Activated T-helper 1 cell treated with anti-CD3 and anti-CD28 coated beads, Interleukin-12 subunit alpha, Interleukin-12 subunit beta, Interleukin-2, Interleukin-4 antibody, amounts not matched to agents 30 ng/mL and 10 ng/mL and 1 ng/mL, durations not matched to agents 14 hours and 24 hours and 36 hours (primary cell): ENCODE measurements around the gene PRELP. TPM values are rescaled to one million over a fixed set of nuclear protein-coding genes. Genes with fewer than 3 reads are reported as not detected.
A peak's percentile ranks its signal among the peaks of the same experiment; 100 is the strongest.

ENCODE experiments used
- DNase-seq: peaks from one replicate; pipeline ENCODE4 v3.0.0; 2021; ENCODE audit warnings: low spot score
- H3K27ac Mint-ChIP-seq: one replicate; pipeline ENCODE4 v1.8.0; 2021; ENCODE audit warnings: mild to moderate bottlenecking, mixed read lengths
- H3K27me3 Mint-ChIP-seq: one replicate; pipeline ENCODE4 v1.8.0; 2022; ENCODE audit warnings: mild to moderate bottlenecking, moderate library complexity, mixed read lengths; ENCODE audit not compliant: insufficient read depth
- H3K36me3 Mint-ChIP-seq: one replicate; pipeline ENCODE4 v1.8.0; 2021; ENCODE audit warnings: low read depth, mixed read lengths
- H3K4me1 Mint-ChIP-seq: one replicate; pipeline ENCODE4 v1.8.0; 2021; ENCODE audit warnings: low read depth, mixed read lengths
- H3K4me3 Mint-ChIP-seq: one replicate; pipeline ENCODE4 v1.8.0; 2021; ENCODE audit warnings: mild to moderate bottlenecking, moderate library complexity, mixed read lengths
- H3K9me3 Mint-ChIP-seq: one replicate; pipeline ENCODE4 v1.8.0; 2021; ENCODE audit warnings: mixed read lengths
- intact Hi-C: fragments of 100-400 bp; cut with micrococcal nuclease; formaldehyde crosslinking; loops from one replicate; pipeline ENCODE4 v1.15.1; 2024
- total RNA-seq: library from RNA; stranded (reverse); gene quantifications from 2 replicates; pipeline ENCODE4 v1.2.3, GENCODE V29; 2022

The PRELP gene
- total RNA-seq, 1 donor from 2014 or later: not detected

- Mint-ChIP-seq H3K27me3 (peaks cover 12% of the 10 kb centered on the region), H3K4me3 (peak overlapping the region; percentile 16), H3K27ac (no peak overlapping the region), H3K36me3 (no peaks in the 10 kb centered on the region), H3K4me1 (peaks cover 10% of the 10 kb centered on the region), H3K9me3 (no peaks in the 10 kb centered on the region)
- intact Hi-C loops: no loop called here
- no peak for DNase-seq
Measured at GRCh38 chr1:203488539-203488938, 12.9 kb downstream of the PRELP start.

- no peaks in the 10 kb centered on the region for H3K36me3 Mint-ChIP-seq
- DNase-seq: no peak
- peaks cover 10% of the 10 kb centered on the region for H3K4me1 Mint-ChIP-seq
- no peak overlapping the region for H3K4me3 Mint-ChIP-seq
- H3K9me3 Mint-ChIP-seq: no peaks in the 10 kb centered on the region
- H3K27me3 Mint-ChIP-seq: peaks cover 14% of the 10 kb centered on the region
- no peak overlapping the region for H3K27ac Mint-ChIP-seq
- intact Hi-C loops: no loop called here
Measured at GRCh38 chr1:203490607-203491006, 15.0 kb downstream of the PRELP start.

GRCh38 chr1:203491664-203492063 lies 16.1 kb downstream of the PRELP start:
- no peak overlapping the region for H3K4me3 Mint-ChIP-seq
- no peak for DNase-seq
- H3K27me3 Mint-ChIP-seq: peaks cover 22% of the 10 kb centered on the region
- peaks cover 10% of the 10 kb centered on the region for H3K4me1 Mint-ChIP-seq
- no peaks in the 10 kb centered on the region for H3K36me3 Mint-ChIP-seq
- no peak overlapping the region for H3K27ac Mint-ChIP-seq
- intact Hi-C loops: no loop called here
- H3K9me3 Mint-ChIP-seq: no peaks in the 10 kb centered on the region

- no peaks in the 10 kb centered on the region for H3K9me3 Mint-ChIP-seq
- H3K4me1 Mint-ChIP-seq: peaks cover 10% of the 10 kb centered on the region
- peaks cover 24% of the 10 kb centered on the region for H3K27me3 Mint-ChIP-seq
- H3K27ac Mint-ChIP-seq: no peak overlapping the region
- intact Hi-C loops: no loop called here
- no peak for DNase-seq
- H3K4me3 Mint-ChIP-seq: no peak overlapping the region
- H3K36me3 Mint-ChIP-seq: no peaks in the 10 kb centered on the region
Measured at GRCh38 chr1:203492082-203492747, 16.6 kb downstream of the PRELP start.

- Mint-ChIP-seq H3K4me1 (peaks cover 10% of the 10 kb centered on the region), H3K4me3 (no peak overlapping the region), H3K27ac (no peak overlapping the region), H3K27me3 (peaks cover 24% of the 10 kb centered on the region), H3K9me3 (no peaks in the 10 kb centered on the region), H3K36me3 (no peaks in the 10 kb centered on the region)
- intact Hi-C loops: no loop called here
- DNase-seq: no peak
Measured at GRCh38 chr1:203492748-203493130, 17.1 kb downstream of the PRELP start.

- Mint-ChIP-seq H3K9me3 (no peaks in the 10 kb centered on the region), H3K36me3 (no peaks in the 10 kb centered on the region), H3K4me1 (peaks cover 5% of the 10 kb centered on the region), H3K27me3 (peaks cover 24% of the 10 kb centered on the region), H3K27ac (no peak within 1 kb of the TSS), H3K4me3 (no peak within 1 kb of the TSS)
- intact Hi-C loops: no loop called here
- no peak for DNase-seq
Measured at GRCh38 chr1:203493901-203494300, 18.3 kb downstream of the PRELP start, which contains the start of gene OPTC. OPTC (plus strand) TSS chr1:203494153; CDS start chr1:203496006, 1,853 bp downstream.

GRCh38 chr1:203495845-203496244 lies 20.2 kb downstream of the PRELP start:
- Mint-ChIP-seq H3K27me3 (peaks cover 23% of the 10 kb centered on the region), H3K9me3 (no peaks in the 10 kb centered on the region), H3K4me3 (no peak overlapping the region), H3K4me1 (no peaks in the 10 kb centered on the region), H3K27ac (no peak overlapping the region), H3K36me3 (no peaks in the 10 kb centered on the region)
- intact Hi-C loops: no loop called here
- no peak for DNase-seq

GRCh38 chr1:203497269-203497777 lies 21.7 kb downstream of the PRELP start:
- H3K36me3 Mint-ChIP-seq: no peaks in the 10 kb centered on the region
- intact Hi-C loops: no loop called here
- H3K27ac Mint-ChIP-seq: no peak overlapping the region
- DNase-seq: no peak
- H3K9me3 Mint-ChIP-seq: no peaks in the 10 kb centered on the region
- H3K4me3 Mint-ChIP-seq: no peak overlapping the region
- H3K27me3 Mint-ChIP-seq: peaks cover 16% of the 10 kb centered on the region
- H3K4me1 Mint-ChIP-seq: no peaks in the 10 kb centered on the region

- H3K4me1 Mint-ChIP-seq: peaks cover 4% of the 10 kb centered on the region
- H3K9me3 Mint-ChIP-seq: no peaks in the 10 kb centered on the region
- H3K36me3 Mint-ChIP-seq: no peaks in the 10 kb centered on the region
- peak overlapping the region; percentile 40 for H3K27ac Mint-ChIP-seq
- DNase-seq: no peak
- H3K4me3 Mint-ChIP-seq: no peak overlapping the region
- peaks cover 19% of the 10 kb centered on the region for H3K27me3 Mint-ChIP-seq
- intact Hi-C loops: loop anchor here (10.0 kb wide), 1 partner anchor 295 kb away; the partner anchor contains the start of genes ZBED6 and ZC3H11A
Measured at GRCh38 chr1:203499643-203500278, 24.2 kb downstream of the PRELP start.

- Mint-ChIP-seq H3K4me3 (no peak overlapping the region), H3K36me3 (no peaks in the 10 kb centered on the region), H3K27ac (peak overlapping the region; percentile 80), H3K27me3 (peaks cover 19% of the 10 kb centered on the region), H3K9me3 (no peaks in the 10 kb centered on the region), H3K4me1 (peaks cover 8% of the 10 kb centered on the region)
- DNase-seq: no peak
- intact Hi-C loops: loop anchor here (10.0 kb wide), 1 partner anchor 295 kb away; the partner anchor contains the start of genes ZBED6 and ZC3H11A
Measured at GRCh38 chr1:203500279-203500678, 24.7 kb downstream of the PRELP start.

- DNase-seq: no peak
- Mint-ChIP-seq H3K27ac (no peak overlapping the region), H3K27me3 (peaks cover 9% of the 10 kb centered on the region), H3K9me3 (no peaks in the 10 kb centered on the region), H3K4me1 (peaks cover 8% of the 10 kb centered on the region), H3K36me3 (no peaks in the 10 kb centered on the region), H3K4me3 (no peak overlapping the region)
- intact Hi-C loops: loop anchor here (1.0 to 10.0 kb wide), 4 partner anchors 125 to 291 kb away; partner anchors contain the start of genes LAX1, ZBED6 and ZC3H11A
Measured at GRCh38 chr1:203503836-203504235, 28.2 kb downstream of the PRELP start.

- no peak overlapping the region for H3K4me3 Mint-ChIP-seq
- peak; percentile 59 for DNase-seq
- peaks cover 8% of the 10 kb centered on the region for H3K4me1 Mint-ChIP-seq
- intact Hi-C loops: loop anchor here (1.0 to 10.0 kb wide), 4 partner anchors 124 to 290 kb away; partner anchors contain the start of genes LAX1, ZBED6 and ZC3H11A
- H3K36me3 Mint-ChIP-seq: no peaks in the 10 kb centered on the region
- H3K27me3 Mint-ChIP-seq: peaks cover 9% of the 10 kb centered on the region
- no peak overlapping the region for H3K27ac Mint-ChIP-seq
- H3K9me3 Mint-ChIP-seq: no peaks in the 10 kb centered on the region
Measured at GRCh38 chr1:203504400-203505250, 29.0 kb downstream of the PRELP start.
